Ishikawa (cell line): ENCODE measurements around the gene SDK2.

ENCODE experiments used
- CREB1 ChIP-seq: IDR thresholded peaks from 2 replicates; pipeline ENCODE4 v1.6.1; 2012; ENCODE audit warnings: low read depth
- EGR1 ChIP-seq: IDR thresholded peaks from 2 replicates; pipeline ENCODE4 v1.6.1; 2012
- FOXM1 ChIP-seq: IDR thresholded peaks from 2 replicates; pipeline ENCODE4 v1.6.1; 2012; ENCODE audit warnings: low read depth, borderline replicate concordance
- NFIC ChIP-seq: IDR thresholded peaks from 2 replicates; pipeline ENCODE4 v1.6.1; 2012
- RAD21 ChIP-seq: IDR thresholded peaks from 2 replicates; pipeline ENCODE4 v1.6.1; 2012; ENCODE audit warnings: low read depth
- TCF12 ChIP-seq: IDR thresholded peaks from 2 replicates; pipeline ENCODE4 v1.6.1; 2012; ENCODE audit warnings: low read depth
- YY1 ChIP-seq: IDR thresholded peaks from 2 replicates; pipeline ENCODE4 v1.6.1; 2012; ENCODE audit warnings: low read depth
- TF ChIP-seq, protein P1 (sequence below): IDR thresholded peaks from 2 replicates; pipeline ENCODE4 v1.6.1; 2012; ENCODE audit warnings: low read depth, mild to moderate bottlenecking

DNA sequence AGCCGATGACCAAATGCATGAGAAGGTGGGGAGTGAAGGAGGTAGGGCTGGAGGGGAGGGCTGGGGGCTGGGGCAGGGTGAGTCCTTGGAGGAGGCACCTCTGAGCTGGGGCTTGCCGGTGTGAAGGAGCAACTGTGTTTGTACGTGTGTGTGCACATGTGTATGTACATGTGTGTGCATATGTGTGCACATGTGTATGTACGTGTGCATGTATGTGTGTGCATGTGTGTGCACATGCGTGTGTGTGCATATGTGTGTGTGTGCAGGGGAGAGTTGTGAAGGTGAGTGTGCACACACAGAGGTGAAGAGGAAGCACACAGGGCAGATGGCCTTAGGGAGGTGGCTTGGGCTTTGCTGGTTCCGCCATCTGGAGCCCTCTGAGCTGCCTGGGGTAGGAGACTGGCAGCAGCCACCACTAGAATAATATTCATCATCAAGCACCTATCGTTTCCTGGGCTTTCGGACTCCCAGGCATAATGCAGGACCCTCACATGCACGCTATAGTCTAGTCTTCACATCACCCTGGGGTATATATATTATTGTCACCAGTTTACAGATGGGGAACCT is 211.5 kb downstream of the SDK2 start:
- TF ChIP-seq, protein P1, sequence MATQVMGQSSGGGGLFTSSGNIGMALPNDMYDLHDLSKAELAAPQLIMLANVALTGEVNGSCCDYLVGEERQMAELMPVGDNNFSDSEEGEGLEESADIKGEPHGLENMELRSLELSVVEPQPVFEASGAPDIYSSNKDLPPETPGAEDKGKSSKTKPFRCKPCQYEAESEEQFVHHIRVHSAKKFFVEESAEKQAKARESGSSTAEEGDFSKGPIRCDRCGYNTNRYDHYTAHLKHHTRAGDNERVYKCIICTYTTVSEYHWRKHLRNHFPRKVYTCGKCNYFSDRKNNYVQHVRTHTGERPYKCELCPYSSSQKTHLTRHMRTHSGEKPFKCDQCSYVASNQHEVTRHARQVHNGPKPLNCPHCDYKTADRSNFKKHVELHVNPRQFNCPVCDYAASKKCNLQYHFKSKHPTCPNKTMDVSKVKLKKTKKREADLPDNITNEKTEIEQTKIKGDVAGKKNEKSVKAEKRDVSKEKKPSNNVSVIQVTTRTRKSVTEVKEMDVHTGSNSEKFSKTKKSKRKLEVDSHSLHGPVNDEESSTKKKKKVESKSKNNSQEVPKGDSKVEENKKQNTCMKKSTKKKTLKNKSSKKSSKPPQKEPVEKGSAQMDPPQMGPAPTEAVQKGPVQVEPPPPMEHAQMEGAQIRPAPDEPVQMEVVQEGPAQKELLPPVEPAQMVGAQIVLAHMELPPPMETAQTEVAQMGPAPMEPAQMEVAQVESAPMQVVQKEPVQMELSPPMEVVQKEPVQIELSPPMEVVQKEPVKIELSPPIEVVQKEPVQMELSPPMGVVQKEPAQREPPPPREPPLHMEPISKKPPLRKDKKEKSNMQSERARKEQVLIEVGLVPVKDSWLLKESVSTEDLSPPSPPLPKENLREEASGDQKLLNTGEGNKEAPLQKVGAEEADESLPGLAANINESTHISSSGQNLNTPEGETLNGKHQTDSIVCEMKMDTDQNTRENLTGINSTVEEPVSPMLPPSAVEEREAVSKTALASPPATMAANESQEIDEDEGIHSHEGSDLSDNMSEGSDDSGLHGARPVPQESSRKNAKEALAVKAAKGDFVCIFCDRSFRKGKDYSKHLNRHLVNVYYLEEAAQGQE, result no peak
- TF ChIP-seq NFIC, result no peak
- no peak for TF ChIP-seq YY1
- no peak for TF ChIP-seq RAD21
- TF ChIP-seq TCF12, result no peak
- TF ChIP-seq FOXM1, result no peak
- TF ChIP-seq CREB1, result no peak
- TF ChIP-seq EGR1, result no peak
